Stimulated activated CD4-positive, alpha-beta T cell treated with anti-CD3 and anti-CD28 coated beads, Interleukin-12 subunit alpha, Interleukin-12 subunit beta, amount 100 ng/mL, for 24 hours (primary cell): Measurements from ENCODE around the gene TOMM7.
"Not testable (repeated sequence)": the region's sequence is repeated elsewhere in the genome, so short reads cannot be mapped to it uniquely, and the experiment has no call there.

ENCODE experiments used
- DNase-seq, 2 experiments: peaks; one replicate each; pipeline ENCODE4 v3.0.0-alpha.2; 2020; ENCODE audit warnings: low read depth in 2 of 2

Gene TOMM7

GRCh38 chr7:22784346-22784745 is 38.3 kb downstream of the TOMM7 start:
- DNase-seq, result no peak

GRCh38 chr7:22783421-22783820 is 39.2 kb downstream of the TOMM7 start:
- no peak for DNase-seq

- peak; percentile 21 to 79 for DNase-seq
Observed at GRCh38 chr7:22782616-22783232, 39.9 kb downstream of the TOMM7 start.

- DNase-seq, result no peak
Observed at GRCh38 chr7:22781230-22781711, 41.4 kb downstream of the TOMM7 start.

- not testable (repeated sequence) for DNase-seq
Observed at GRCh38 chr7:22779730-22780323, 42.8 kb downstream of the TOMM7 start.

GRCh38 chr7:22776964-22777363 is 45.7 kb downstream of the TOMM7 start:
- DNase-seq, result no peak

GRCh38 chr7:22772885-22773284 is 49.8 kb downstream of the TOMM7 start:
- no peak for DNase-seq

- no peak for DNase-seq
Observed at GRCh38 chr7:22771872-22772228, 50.8 kb downstream of the TOMM7 start.

- no peak for DNase-seq
Observed at GRCh38 chr7:22771194-22771871, 51.3 kb downstream of the TOMM7 start.

GRCh38 chr7:22765609-22766008 is 57.0 kb downstream of the TOMM7 start:
- no peak for DNase-seq
